IMR-90 (cell line): ENCODE measurements around the gene RBM5. TPM values are rescaled to one million over a fixed set of nuclear protein-coding genes. Genes with fewer than 3 reads are reported as not detected.

Experiments
- ATAC-seq: fragments of 200-7000 bp; cut with Tn5 transposase; 2 replicates; pipeline ENCODE4 v1.9.1; 2020; ENCODE audit warnings: low read depth, mild to moderate bottlenecking, moderate library complexity
- BruUV-seq: library from RNA; stranded (reverse); fragments of 400-500 nt; replicated peaks from 2 replicates; lab custom pipeline; 2021; lab: Mats Ljungman, UMichigan
- CTCF ChIA-PET: fragments of 300-600 bp; formaldehyde crosslinking; extraction: SDS; loops from one replicate; lab custom pipeline; 2021; ENCODE audit warnings: antibody characterized with exemption; lab: Yijun Ruan, JAX
- POLR2A ChIA-PET: fragments of 300-600 bp; sonication (Branson Sonifier 250); formaldehyde crosslinking; loops from one replicate; lab custom pipeline; 2022; ENCODE audit warnings: antibody characterized with exemption; ENCODE audit not compliant: unreplicated experiment; lab: Charles Lee
- DNase-seq: peaks from one replicate; pipeline ENCODE4 v3.0.0; 2013
- H2AFZ ChIP-seq: replicated peaks from 2 replicates; pipeline ENCODE3; 2013; ENCODE audit warnings: low read length, mild to moderate bottlenecking; ENCODE audit not compliant: poor library complexity
- H2AK5ac ChIP-seq: 2 replicates; pipeline ENCODE4 v1.6.1; 2013; ENCODE audit warnings: low read depth, low read length, inconsistent platforms
- H2AK9ac ChIP-seq: replicated peaks from 2 replicates; pipeline ENCODE3; 2013; ENCODE audit warnings: mild to moderate bottlenecking, low read depth, low read length, moderate library complexity; ENCODE audit not compliant: poor library complexity
- H2BK120ac ChIP-seq: 2 replicates; pipeline ENCODE4 v1.6.1; 2013; ENCODE audit warnings: low read depth, low read length, inconsistent platforms
- H2BK15ac ChIP-seq: 3 replicates; pipeline ENCODE4 v1.6.1; 2013; ENCODE audit warnings: low read depth, low read length, inconsistent platforms
- H2BK20ac ChIP-seq: 2 replicates; pipeline ENCODE4 v1.6.1; 2013; ENCODE audit warnings: low read depth, mild to moderate bottlenecking, inconsistent platforms, low read length, moderate library complexity
- H2BK5ac ChIP-seq: 2 replicates; pipeline ENCODE4 v1.6.1; 2013; ENCODE audit warnings: mild to moderate bottlenecking, low read depth, low read length, inconsistent platforms; ENCODE audit not compliant: poor library complexity, severe bottlenecking
- H3K14ac ChIP-seq: replicated peaks from 2 replicates; pipeline ENCODE4 v1.6.1; 2013; ENCODE audit warnings: low read depth, low read length, inconsistent platforms
- H3K18ac ChIP-seq: 2 replicates; pipeline ENCODE4 v1.6.1; 2013; ENCODE audit warnings: low read depth, low read length, control low read depth
- H3K23ac ChIP-seq: 2 replicates; pipeline ENCODE4 v1.6.1; 2013; ENCODE audit warnings: low read depth, low read length, inconsistent platforms
- H3K27ac ChIP-seq: 2 replicates; pipeline ENCODE4 v1.5.1; 2013; ENCODE audit warnings: mild to moderate bottlenecking, control low read depth, low read length; ENCODE audit not compliant: insufficient read depth
- H3K27me3 ChIP-seq: 2 replicates; pipeline ENCODE4 v1.6.1; 2013; ENCODE audit warnings: low read length; ENCODE audit not compliant: control insufficient read depth, insufficient read depth
- H3K36me3 ChIP-seq: 2 replicates; pipeline ENCODE4 v1.6.1; 2013; ENCODE audit warnings: low read length, mixed read lengths; ENCODE audit not compliant: control insufficient read depth, insufficient read depth
- H3K4ac ChIP-seq: 2 replicates; pipeline ENCODE4 v1.6.1; 2013; ENCODE audit warnings: low read depth, low read length, inconsistent platforms
- H3K4me1 ChIP-seq: 2 replicates; pipeline ENCODE4 v1.6.1; 2013; ENCODE audit warnings: low read length, mixed read lengths; ENCODE audit not compliant: control insufficient read depth, insufficient read depth
- H3K4me2 ChIP-seq: 2 replicates; pipeline ENCODE4 v1.6.1; 2013; ENCODE audit warnings: low read depth, mild to moderate bottlenecking, control low read depth, low read length, moderate library complexity
- H3K4me3 ChIP-seq: 2 replicates; pipeline ENCODE4 v1.5.1; 2013; ENCODE audit warnings: low read depth, mild to moderate bottlenecking, control low read depth, low read length, moderate library complexity; ENCODE audit not compliant: insufficient read depth
- H3K56ac ChIP-seq: 2 replicates; pipeline ENCODE4 v1.6.1; 2013; ENCODE audit warnings: low read length, inconsistent platforms; ENCODE audit not compliant: insufficient read depth; ENCODE audit errors: extremely low read depth
- H3K79me1 ChIP-seq, 2 experiments: 2 replicates each; pipeline ENCODE4 v1.6.1; 2013; ENCODE audit warnings: low read length in 2 of 2, inconsistent platforms in 1 of 2, low read depth in 1 of 2
- H3K9ac ChIP-seq: 2 replicates; pipeline ENCODE4 v1.6.1; 2013; ENCODE audit warnings: low read depth, low read length, control low read depth
- H3K9me1 ChIP-seq: 2 replicates; pipeline ENCODE4 v1.6.1; 2013; ENCODE audit warnings: low read length, inconsistent platforms; ENCODE audit not compliant: insufficient read depth
- H3K9me3 ChIP-seq: 2 replicates; pipeline ENCODE4 v1.6.1; 2013; ENCODE audit warnings: low read length; ENCODE audit not compliant: control insufficient read depth, insufficient read depth
- H4K20me1 ChIP-seq: 2 replicates; pipeline ENCODE4 v1.6.1; 2013; ENCODE audit warnings: low read length, inconsistent platforms; ENCODE audit not compliant: insufficient read depth
- H4K5ac ChIP-seq: 2 replicates; pipeline ENCODE4 v1.6.1; 2013; ENCODE audit warnings: mild to moderate bottlenecking, low read depth, low read length, control low read depth
- H4K8ac ChIP-seq, 2 experiments: 2 replicates each; pipeline ENCODE4 v1.6.1; 2013; ENCODE audit warnings: low read depth in 2 of 2, low read length in 2 of 2, control low read depth in 1 of 2, inconsistent platforms in 1 of 2
- H4K91ac ChIP-seq: 2 replicates; pipeline ENCODE4 v1.6.1; 2013; ENCODE audit warnings: low read depth, low read length, inconsistent platforms; ENCODE audit not compliant: insufficient read depth
- BHLHE40 ChIP-seq: fragments of 150-350 bp; IDR thresholded peaks from 2 replicates; pipeline ENCODE4 v1.6.1; 2016; ENCODE audit warnings: mild to moderate bottlenecking, low read depth, low read length
- CEBPB ChIP-seq: IDR thresholded peaks from 2 replicates; pipeline ENCODE4 v1.6.1; 2012; ENCODE audit warnings: low read depth, low read length, improper control_type of control experiment
- CHD1 ChIP-seq: IDR thresholded peaks from 2 replicates; pipeline ENCODE4 v1.6.1; 2012; ENCODE audit warnings: low read depth, low read length, improper control_type of control experiment
- CTCF ChIP-seq: conservative IDR thresholded peaks from 2 replicates; pipeline ENCODE4 v1.5.1; 2012; ENCODE audit warnings: mild to moderate bottlenecking, low read depth, low read length, improper control_type of control experiment
- FOS ChIP-seq: fragments of 150-350 bp; IDR thresholded peaks from 2 replicates; pipeline ENCODE4 v1.6.1; 2016; ENCODE audit warnings: low read depth, low read length
- MAFK ChIP-seq: IDR thresholded peaks from 2 replicates; pipeline ENCODE4 v1.6.1; 2012; ENCODE audit warnings: low read depth, low read length, improper control_type of control experiment
- MAZ ChIP-seq: IDR thresholded peaks from 2 replicates; pipeline ENCODE4 v1.6.1; 2012; ENCODE audit warnings: low read depth, mild to moderate bottlenecking, low read length, improper control_type of control experiment, moderate library complexity, borderline replicate concordance
- MXI1 ChIP-seq: IDR thresholded peaks from 2 replicates; pipeline ENCODE4 v1.6.1; 2012; ENCODE audit warnings: low read depth, mild to moderate bottlenecking, low read length, moderate library complexity, borderline replicate concordance
- POLR2A ChIP-seq: IDR thresholded peaks from 2 replicates; pipeline ENCODE4 v1.6.1; 2012; ENCODE audit warnings: mild to moderate bottlenecking, low read depth, low read length
- RAD21 ChIP-seq: IDR thresholded peaks from 2 replicates; pipeline ENCODE4 v1.6.1; 2012; ENCODE audit warnings: low read length, improper control_type of control experiment
- RCOR1 ChIP-seq: IDR thresholded peaks from 2 replicates; pipeline ENCODE4 v1.6.1; 2012; ENCODE audit warnings: mild to moderate bottlenecking, low read length, improper control_type of control experiment; ENCODE audit not compliant: insufficient replicate concordance
- RFX5 ChIP-seq: IDR thresholded peaks from 2 replicates; pipeline ENCODE4 v1.8.0; 2012; ENCODE audit warnings: low read depth, mild to moderate bottlenecking, low read length, moderate library complexity
- SMC3 ChIP-seq: fragments of 150-350 bp; IDR thresholded peaks from 2 replicates; pipeline ENCODE4 v1.6.1; 2016; ENCODE audit warnings: low read depth, mild to moderate bottlenecking, antibody characterized with exemption, low read length, moderate library complexity
- WGBS, 2 experiments: methylation state at CpG; one replicate each; pipeline versions ENCODE4 v1.1.5 to v1.1.7; 2013; ENCODE audit warnings: missing lambda C conversion rate in 2 of 2; ENCODE audit not compliant: insufficient read length in 1 of 2; ENCODE audit errors: extremely low coverage in 2 of 2; 5-methylcytosine and 5-hydroxymethylcytosine counted together
- dilution Hi-C: fragments of 300-500 bp; cut with HindIII; formaldehyde crosslinking; loops from one replicate; pipeline ENCODE4 v1.14.3; 2018; ENCODE audit warnings: low sequenced_read_pairs; ENCODE audit not compliant: unreplicated experiment
- in situ Hi-C: fragments of 300-500 bp; cut with MboI; formaldehyde crosslinking; loops from 3 replicates; pipeline ENCODE4 v1.14.3; 2019; ENCODE audit warnings: low sequenced_read_pairs, inconsistent platforms, mixed read lengths
- intact Hi-C: fragments of 100-400 bp; cut with micrococcal nuclease; formaldehyde crosslinking; loops from 2 replicates; pipeline ENCODE4 v1.10.0; 2022
- polyA plus RNA-seq, 3 experiments: library from polyadenylated mRNA; depleted of rRNA; stranded (reverse); fragments of >200 nt; gene quantifications; 2 replicates each; pipeline ENCODE4 v1.2.3, GENCODE V29; 2012; ENCODE audit warnings: low replicate concordance in 1 of 3
- total RNA-seq: library from RNA; depleted of rRNA; stranded (reverse); fragments of >200 nt; gene quantifications from 2 replicates; pipeline ENCODE4 v1.2.3, GENCODE V29; 2012
- TF ChIP-seq, protein P1 (sequence below): fragments of 150-350 bp; IDR thresholded peaks from 2 replicates; pipeline ENCODE4 v1.6.1; 2017; ENCODE audit warnings: mild to moderate bottlenecking, antibody characterized with exemption, low read length, low read depth
- TF ChIP-seq, protein P2 (sequence below): fragments of 150-350 bp; IDR thresholded peaks from 2 replicates; pipeline ENCODE4 v1.6.1; 2016; ENCODE audit warnings: low read depth, mild to moderate bottlenecking, low read length, moderate library complexity, borderline replicate concordance

The RBM5 gene
- total and polyA plus RNA-seq, 2 of the 4 experiments (the other 2 are of a cell fraction): 121 to 155 TPM

- Histone ChIP-seq H3K9me3 (no peaks in the 10 kb centered on the region), H3K4me3 (no peak overlapping the region), H3K79me1 (no peaks in the 10 kb centered on the region), H3K27ac (no peak overlapping the region), H2AK9ac (no peak overlapping the region), H3K23ac (no peak overlapping the region), H4K5ac (no peak overlapping the region), H2BK15ac (no peak overlapping the region), H3K56ac (no peak overlapping the region), H2BK120ac (no peak overlapping the region), H4K91ac (no peak overlapping the region), H3K36me3 (no peaks in the 10 kb centered on the region), H3K18ac (no peak overlapping the region), H3K4ac (no peak overlapping the region), H4K8ac (no peak overlapping the region), H2BK20ac (no peak overlapping the region), H3K9me1 (0 out of 2 replicates have a peak, but pooled peaks cover 4% of the 10 kb centered on the region), H4K20me1 (no peaks in the 10 kb centered on the region), H3K4me2 (no peak overlapping the region), H3K27me3 (peaks cover 14% of the 10 kb centered on the region; the same call in 1 of the 2 replicates), H3K14ac (no peak overlapping the region), H3K4me1 (peaks cover 3% of the 10 kb centered on the region; the same call in 1 of the 2 replicates), H2AFZ (peak overlapping the region; percentile 35), H2AK5ac (no peak overlapping the region), H2BK5ac (no peak overlapping the region), H3K9ac (no peak overlapping the region)
- dilution Hi-C loops (no loop called here), intact Hi-C loops (no loop called here), in situ Hi-C loops (no loop called here)
- no TSS peak for BruUV-seq
- no peak for TF ChIP-seq MAZ
- TF ChIP-seq CTCF: no peak
- TF ChIP-seq, protein P1, sequence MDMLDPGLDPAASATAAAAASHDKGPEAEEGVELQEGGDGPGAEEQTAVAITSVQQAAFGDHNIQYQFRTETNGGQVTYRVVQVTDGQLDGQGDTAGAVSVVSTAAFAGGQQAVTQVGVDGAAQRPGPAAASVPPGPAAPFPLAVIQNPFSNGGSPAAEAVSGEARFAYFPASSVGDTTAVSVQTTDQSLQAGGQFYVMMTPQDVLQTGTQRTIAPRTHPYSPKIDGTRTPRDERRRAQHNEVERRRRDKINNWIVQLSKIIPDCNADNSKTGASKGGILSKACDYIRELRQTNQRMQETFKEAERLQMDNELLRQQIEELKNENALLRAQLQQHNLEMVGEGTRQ: no peak
- no peak for TF ChIP-seq FOS
- no peak for TF ChIP-seq POLR2A
- TF ChIP-seq CEBPB: no peak
- no peak for TF ChIP-seq BHLHE40
- TF ChIP-seq CHD1: no peak
- TF ChIP-seq RAD21: no peak
- TF ChIP-seq MXI1: no peak
- TF ChIP-seq RCOR1: no peak
- no peak for TF ChIP-seq RFX5
- no peak for TF ChIP-seq MAFK
- TF ChIP-seq, protein P2, sequence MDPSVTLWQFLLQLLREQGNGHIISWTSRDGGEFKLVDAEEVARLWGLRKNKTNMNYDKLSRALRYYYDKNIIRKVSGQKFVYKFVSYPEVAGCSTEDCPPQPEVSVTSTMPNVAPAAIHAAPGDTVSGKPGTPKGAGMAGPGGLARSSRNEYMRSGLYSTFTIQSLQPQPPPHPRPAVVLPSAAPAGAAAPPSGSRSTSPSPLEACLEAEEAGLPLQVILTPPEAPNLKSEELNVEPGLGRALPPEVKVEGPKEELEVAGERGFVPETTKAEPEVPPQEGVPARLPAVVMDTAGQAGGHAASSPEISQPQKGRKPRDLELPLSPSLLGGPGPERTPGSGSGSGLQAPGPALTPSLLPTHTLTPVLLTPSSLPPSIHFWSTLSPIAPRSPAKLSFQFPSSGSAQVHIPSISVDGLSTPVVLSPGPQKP: no peak
- no peak for TF ChIP-seq SMC3
- ChIA-PET CTCF (no interaction called here), POLR2A (no interaction called here)
- ATAC-seq (no peak), DNase-seq (no peak)
- 17% methylated on average over 1 of the region's 4 CpGs; no CpG with 5 or more reads in 1 of the 2 experiments for WGBS, 2 experiments
These were observed 44.5 kb downstream of the RBM5 start for GRCh38 chr3:50133283-50133615.
